K562 (cell line): Measurements from ENCODE around the gene LRRC43. TPM values are rescaled to one million over a fixed set of nuclear protein-coding genes. Genes with fewer than 3 reads are reported as not detected.

Experiments used
- CGGBP1 ChIP-seq: fragments of 250-450 bp; sonication (Bioruptor Pico); IDR thresholded peaks from 2 replicates; pipeline ENCODE4 v1.9.0; 2021; ENCODE audit warnings: mild to moderate bottlenecking
- DDX20 ChIP-seq: fragments of 450-650 bp; IDR thresholded peaks from 2 replicates; pipeline ENCODE4 v1.6.1; 2016; ENCODE audit warnings: missing genetic modification characterization, low read depth, mild to moderate bottlenecking, missing compliant biosample characterization, moderate library complexity
- ID3 ChIP-seq, 2 experiments: fragments of 250-450 bp in 1 of 2; fragments of 450-650 bp in 1 of 2; sonication (Bioruptor Pico) in 1 of 2; IDR thresholded peaks; 2 replicates each; pipeline versions ENCODE4 v1.6.1 to v1.8.0; 2016 to 2021; ENCODE audit warnings: mild to moderate bottlenecking in 2 of 2, moderate library complexity in 2 of 2, missing compliant biosample characterization in 1 of 2, missing genetic modification characterization in 1 of 2
- POLR3G ChIP-seq: IDR thresholded peaks from 2 replicates; pipeline ENCODE4 v1.6.1; 2011; ENCODE audit not compliant: insufficient read length, insufficient replicate concordance; ENCODE audit errors: extremely low read depth
- SAFB2 ChIP-seq: fragments of 200-400 bp; formaldehyde crosslinking; IDR thresholded peaks from 2 replicates; pipeline ENCODE4 v1.6.1; 2018; ENCODE audit warnings: borderline replicate concordance, low read length, low read depth, moderate library complexity; ENCODE audit not compliant: severe bottlenecking
- SFPQ ChIP-seq: fragments of 200-400 bp; formaldehyde crosslinking; IDR thresholded peaks from 2 replicates; pipeline ENCODE4 v1.6.1; 2017; ENCODE audit warnings: mild to moderate bottlenecking, low read depth, low read length, moderate library complexity
- TSHZ1 ChIP-seq: fragments of 250-450 bp; sonication (Bioruptor Pico); IDR thresholded peaks from 2 replicates; pipeline ENCODE4 v1.4.0; 2020; ENCODE audit warnings: mild to moderate bottlenecking, moderate library complexity
- ZBTB1 ChIP-seq: sonication (generic); formaldehyde crosslinking; IDR thresholded peaks from 2 replicates; pipeline ENCODE4 v1.8.1; 2023; ENCODE audit warnings: missing genetic modification reagents, low read depth, mild to moderate bottlenecking, borderline replicate concordance
- ZBTB12 ChIP-seq: fragments of 250-450 bp; sonication (Bioruptor Pico); IDR thresholded peaks from 2 replicates; pipeline ENCODE4 v1.4.0; 2020
- ZBTB5 ChIP-seq: fragments of 450-650 bp; IDR thresholded peaks from 2 replicates; pipeline ENCODE4 v1.6.1; 2017; ENCODE audit warnings: antibody characterized with exemption
- ZC3H4 ChIP-seq: sonication (generic); formaldehyde crosslinking; IDR thresholded peaks from 2 replicates; pipeline ENCODE4 v1.9.0; 2021; ENCODE audit warnings: missing genetic modification reagents, borderline replicate concordance
- ZNF134 ChIP-seq: fragments of 250-450 bp; sonication (Bioruptor Pico); conservative IDR thresholded peaks from 2 replicates; pipeline ENCODE4 v1.4.0; 2020
- polyA plus RNA-seq, 8 experiments: library from polyadenylated mRNA; depleted of rRNA in 4 of 8; stranded (reverse) in 5 of 8; unstranded in 3 of 8; fragments of >200 nt; fragmentation: Nextera tagmentation in 2 of 8; fragmentation: Illumina TruSeq in 1 of 8; extraction: Ambion mirVana in 2 of 8; extraction: Trizol in 1 of 8; gene quantifications; 2 replicates each; pipeline versions ENCODE4 v1.2.1 to v1.2.3, GENCODE V29; 2011 to 2014; ENCODE audit warnings: inconsistent platforms in 1 of 8, missing spikeins in 1 of 8
- total RNA-seq, 7 experiments: library from RNA; depleted of rRNA in 6 of 7; stranded (reverse); fragments of >200 nt in 6 of 7; fragmentation: Illumina TruSeq in 2 of 7; extraction: Trizol in 2 of 7; gene quantifications; 2 replicates each; pipeline versions ENCODE4 v1.2.1 to v1.2.3, GENCODE V29; 2011 to 2021; ENCODE audit warnings: low replicate concordance in 1 of 7

LRRC43 gene
- total and polyA plus RNA-seq, 9 of the 15 experiments (the other 6 are each of a cell fraction or from before 2014, with no cell fraction given) = 0.19 TPM; not detected in 8

GRCh38 chr12:122226366-122227125, 43.6 kb downstream of the LRRC43 start (continued):
- TF ChIP-seq SFPQ (no peak), TSHZ1 (CRISPR knock-in tag) (no peak), ZBTB5 (no peak), POLR3G (no peak), CGGBP1 (CRISPR knock-in tag) (no peak), DDX20 (no peak), ZBTB1 (CRISPR knock-in tag) (peak; percentile 91), ZBTB12 (CRISPR knock-in tag) (no peak), SAFB2 (no peak), ZNF134 (CRISPR knock-in tag) (0 out of 2 replicates have a peak, but pooled peaks have one; percentile 21), ID3 (CRISPR knock-in tag; IDR thresholded peaks at IDR 0.05) (no peak), ID3 (tag; IDR thresholded peaks at IDR 0.05) (peak; percentile 67), ZC3H4 (CRISPR knock-in tag) (no peak)
